ENCODE measurements around the gene CDH11. TPM values are rescaled to one million over a fixed set of nuclear protein-coding genes. Genes with fewer than 3 reads are reported as not detected.

Gene CDH11
- total RNA-seq, 2 experiments from 2014 or later = not detected

DNA sequence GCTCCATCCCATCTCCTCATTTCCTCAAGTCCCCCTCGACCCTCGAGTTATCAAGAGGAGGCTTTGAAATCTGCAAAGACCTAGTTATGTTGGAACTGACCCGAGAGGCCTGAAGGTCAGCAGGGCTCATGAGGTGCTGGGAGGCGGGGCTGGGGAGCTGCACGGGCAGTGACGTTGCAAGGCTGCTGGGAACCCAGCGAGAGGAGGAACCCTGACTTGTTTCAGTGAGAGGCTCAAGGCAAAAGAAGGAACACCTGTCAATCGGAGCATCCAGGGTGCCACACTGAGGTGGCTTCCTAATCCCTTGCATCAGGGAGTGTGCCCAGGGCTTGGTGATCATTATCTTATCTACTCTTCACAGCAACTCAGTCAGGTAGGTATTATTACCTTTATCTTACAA, 86.9 kb downstream of the CDH11 start:
- Histone ChIP-seq H3K9me3 (ENCODE audit: low read length) (no peaks in the 10 kb centered on the region), H3K27ac (ENCODE audit: low read depth, low read length, poor library complexity, severe bottlenecking) (no peak overlapping the region), H3K4me1 (ENCODE audit: insufficient read depth, low read length, poor library complexity, severe bottlenecking) (no peaks in the 10 kb centered on the region), H3K36me3 (ENCODE audit: insufficient read depth, low read length) (no peaks in the 10 kb centered on the region), H3K4me3 (ENCODE audit: low read depth, low read length, poor library complexity, severe bottlenecking) (no peak overlapping the region), H4K20me1 (ENCODE audit: insufficient read depth, low read length) (no peaks in the 10 kb centered on the region), H3K9me2 (ENCODE audit: insufficient read depth, low read length) (no peaks in the 10 kb centered on the region), H2AFZ (ENCODE audit: low read length) (no peak overlapping the region), H3K4me2 (ENCODE audit: low read length) (no peak overlapping the region), H3K79me2 (ENCODE audit: insufficient read depth, low read depth, low read length) (no peaks in the 10 kb centered on the region)
- ChIA-PET POLR2A (no interaction called here), CTCF (ENCODE audit: unreplicated experiment) (no interaction called here)
- TF ChIP-seq, protein P1, sequence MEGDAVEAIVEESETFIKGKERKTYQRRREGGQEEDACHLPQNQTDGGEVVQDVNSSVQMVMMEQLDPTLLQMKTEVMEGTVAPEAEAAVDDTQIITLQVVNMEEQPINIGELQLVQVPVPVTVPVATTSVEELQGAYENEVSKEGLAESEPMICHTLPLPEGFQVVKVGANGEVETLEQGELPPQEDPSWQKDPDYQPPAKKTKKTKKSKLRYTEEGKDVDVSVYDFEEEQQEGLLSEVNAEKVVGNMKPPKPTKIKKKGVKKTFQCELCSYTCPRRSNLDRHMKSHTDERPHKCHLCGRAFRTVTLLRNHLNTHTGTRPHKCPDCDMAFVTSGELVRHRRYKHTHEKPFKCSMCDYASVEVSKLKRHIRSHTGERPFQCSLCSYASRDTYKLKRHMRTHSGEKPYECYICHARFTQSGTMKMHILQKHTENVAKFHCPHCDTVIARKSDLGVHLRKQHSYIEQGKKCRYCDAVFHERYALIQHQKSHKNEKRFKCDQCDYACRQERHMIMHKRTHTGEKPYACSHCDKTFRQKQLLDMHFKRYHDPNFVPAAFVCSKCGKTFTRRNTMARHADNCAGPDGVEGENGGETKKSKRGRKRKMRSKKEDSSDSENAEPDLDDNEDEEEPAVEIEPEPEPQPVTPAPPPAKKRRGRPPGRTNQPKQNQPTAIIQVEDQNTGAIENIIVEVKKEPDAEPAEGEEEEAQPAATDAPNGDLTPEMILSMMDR (conservative IDR thresholded peaks at IDR 0.05; ENCODE audit: low read length) = no peak
- no peak for TF ChIP-seq EZH2phosphoT487 (IDR thresholded peaks at IDR 0.05; ENCODE audit: borderline replicate concordance, low read depth, low read length)
- no peak for DNase-seq (ENCODE audit: low spot score)
- no TSS peak for BruUV-seq (replicated peaks)
- intact Hi-C loops (cut with micrococcal nuclease; ENCODE audit: unreplicated experiment) = no loop called here

DNA sequence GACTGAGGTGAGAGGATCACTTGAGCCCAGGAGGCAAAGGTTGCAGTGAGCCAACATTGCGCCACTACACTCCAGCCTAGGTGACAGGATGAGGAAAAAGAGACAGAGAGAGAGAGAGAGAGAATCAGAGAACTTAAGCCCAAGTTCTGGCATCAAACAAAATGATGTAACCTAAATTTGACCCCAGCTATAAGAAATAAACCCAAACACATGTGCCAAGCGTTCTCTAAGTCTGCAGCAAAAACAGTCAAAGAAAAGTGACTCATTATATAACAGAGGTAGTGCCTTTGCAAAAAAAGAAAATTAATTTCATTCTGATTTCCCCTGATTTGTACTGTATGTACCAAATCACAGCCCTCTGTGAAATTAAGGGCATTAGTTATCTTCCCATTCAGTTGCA, 89.5 kb downstream of the CDH11 start:
- no TSS peak for BruUV-seq (replicated peaks)
- POLR2A ChIA-PET = interaction anchor here (0.6 to 0.7 kb wide), 2 partner anchors 1083 to 1120 kb away, joined by 3 read pairs; no protein-coding TSS in a partner anchor
- no peak for DNase-seq (ENCODE audit: low spot score)

DNA sequence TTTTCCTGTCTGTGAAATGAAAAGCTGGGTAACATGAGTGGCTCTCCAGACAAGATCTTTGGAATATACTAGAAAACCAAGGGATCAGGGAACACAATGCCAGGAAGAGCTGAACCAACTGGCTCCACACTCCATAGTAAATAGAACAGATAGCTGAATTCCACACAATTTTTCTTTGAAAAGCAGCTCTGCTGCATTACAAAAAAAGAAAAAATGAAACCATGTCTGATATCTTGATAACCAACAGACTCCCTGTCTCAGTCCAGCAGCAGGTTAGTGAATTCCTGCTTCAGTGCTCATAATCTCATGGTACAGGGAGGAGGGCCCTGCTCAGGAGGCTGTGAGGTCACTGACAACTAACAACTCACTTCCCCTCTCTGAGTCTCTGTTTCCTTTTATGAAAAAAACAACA, 97.1 kb downstream of the CDH11 start:
- CTCF ChIA-PET (ENCODE audit: unreplicated experiment) = no interaction called here
- H3K4me3 ChIP-seq (ENCODE audit: low read depth, low read length, poor library complexity, severe bottlenecking) = no peak overlapping the region
- no peaks in the 10 kb centered on the region for H3K9me2 ChIP-seq (ENCODE audit: insufficient read depth, low read length)
- intact Hi-C loops (cut with micrococcal nuclease; ENCODE audit: unreplicated experiment) = no loop called here
- no peak overlapping the region for H2AFZ ChIP-seq (ENCODE audit: low read length)
- no peaks in the 10 kb centered on the region for H3K4me1 ChIP-seq (ENCODE audit: insufficient read depth, low read length, poor library complexity, severe bottlenecking)
- DNase-seq (ENCODE audit: low spot score) = no peak
- no TSS peak for BruUV-seq (replicated peaks)
- H4K20me1 ChIP-seq (ENCODE audit: insufficient read depth, low read length) = no peaks in the 10 kb centered on the region
- H3K79me2 ChIP-seq (ENCODE audit: insufficient read depth, low read depth, low read length) = no peaks in the 10 kb centered on the region
- H3K9me3 ChIP-seq (ENCODE audit: low read length) = no peaks in the 10 kb centered on the region
- H3K27ac ChIP-seq (ENCODE audit: low read depth, low read length, poor library complexity, severe bottlenecking) = no peak overlapping the region
- H3K4me2 ChIP-seq (ENCODE audit: low read length) = no peak overlapping the region
- no peaks in the 10 kb centered on the region for H3K36me3 ChIP-seq (ENCODE audit: insufficient read depth, low read length)
- TF ChIP-seq EZH2phosphoT487 (IDR thresholded peaks at IDR 0.05; ENCODE audit: borderline replicate concordance, low read depth, low read length) = no peak
- TF ChIP-seq, protein P1 (conservative IDR thresholded peaks at IDR 0.05; ENCODE audit: low read length) = no peak
- POLR2A ChIA-PET = no interaction called here

More for the DNA sequence above, 89.5 kb downstream of the CDH11 start:
- CTCF ChIA-PET (ENCODE audit: unreplicated experiment) = no interaction called here
- Histone ChIP-seq H3K27ac (ENCODE audit: low read depth, low read length, poor library complexity, severe bottlenecking) (no peak overlapping the region), H3K4me3 (ENCODE audit: low read depth, low read length, poor library complexity, severe bottlenecking) (no peak overlapping the region), H3K79me2 (ENCODE audit: insufficient read depth, low read depth, low read length) (no peaks in the 10 kb centered on the region), H2AFZ (ENCODE audit: low read length) (no peak overlapping the region), H4K20me1 (ENCODE audit: insufficient read depth, low read length) (no peaks in the 10 kb centered on the region), H3K9me2 (ENCODE audit: insufficient read depth, low read length) (no peaks in the 10 kb centered on the region), H3K9me3 (ENCODE audit: low read length) (no peaks in the 10 kb centered on the region), H3K4me1 (ENCODE audit: insufficient read depth, low read length, poor library complexity, severe bottlenecking) (no peaks in the 10 kb centered on the region), H3K4me2 (ENCODE audit: low read length) (no peak overlapping the region), H3K36me3 (ENCODE audit: insufficient read depth, low read length) (no peaks in the 10 kb centered on the region)
- intact Hi-C loops (cut with micrococcal nuclease; ENCODE audit: unreplicated experiment) = no loop called here
- no peak for TF ChIP-seq EZH2phosphoT487 (IDR thresholded peaks at IDR 0.05; ENCODE audit: borderline replicate concordance, low read depth, low read length)
- TF ChIP-seq, protein P1 (conservative IDR thresholded peaks at IDR 0.05; ENCODE audit: low read length) = no peak

All from OCI-LY7 (cell line).